GM18951 (cell line): ENCODE measurements around the gene HPS5.

Experiments
- POLR2A ChIP-seq: IDR thresholded peaks from 4 replicates; pipeline ENCODE4 v1.6.1; 2011; ENCODE audit warnings: mild to moderate bottlenecking; ENCODE audit not compliant: insufficient read length, insufficient read depth; ENCODE audit errors: extremely low read depth
- in situ Hi-C: fragments of 300-500 bp; cut with MboI; formaldehyde crosslinking; loops from one replicate; pipeline ENCODE4 v1.12.0; 2022; ENCODE audit warnings: low sequenced_read_pairs, mixed read lengths, inconsistent platforms; ENCODE audit not compliant: unreplicated experiment

Gene HPS5

DNA sequence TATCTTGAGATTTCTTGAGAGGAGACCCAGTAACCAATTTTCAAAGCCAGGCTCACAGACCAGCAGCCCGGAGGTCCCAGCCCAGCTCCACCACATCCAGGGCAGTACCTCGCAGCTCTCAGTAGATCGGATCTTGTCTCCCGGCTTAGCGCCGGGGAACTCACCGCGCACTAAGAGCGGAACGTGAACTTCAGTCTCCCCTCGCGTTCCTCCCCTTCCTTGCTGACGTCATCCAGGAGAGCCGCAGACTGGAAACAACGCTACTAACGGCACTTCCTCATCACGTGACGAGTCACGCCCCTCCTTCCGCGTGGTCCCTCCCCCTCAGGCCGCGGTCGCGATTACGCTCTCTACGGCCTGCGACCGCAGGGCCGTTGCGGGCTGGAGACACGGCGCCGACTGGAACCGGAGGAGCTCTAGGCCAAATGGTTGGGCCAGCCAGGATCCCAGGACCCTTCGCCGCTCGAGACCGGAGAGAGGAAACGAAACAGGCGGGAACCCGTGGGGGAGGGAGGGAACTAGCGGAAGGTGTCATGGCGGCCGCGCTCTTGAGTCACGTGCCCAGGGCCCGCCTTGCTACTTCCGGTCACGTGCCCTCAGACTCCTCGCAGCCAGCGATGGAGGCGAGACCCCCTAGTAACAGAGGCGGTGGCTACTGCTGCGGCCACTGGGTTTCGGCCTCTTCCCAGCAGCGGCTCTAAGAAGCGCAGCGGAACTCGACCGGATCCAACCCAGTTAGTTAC, at the start of gene HPS5, which contains the start of gene GTF2H1:
Gene HPS5, minus strand, starts transcription at position 172 of the 743 bp plus-strand sequence. CDS start 4,282 bp downstream, outside the sequence.
Gene GTF2H1, plus strand, starts transcription at position 599 of the 743 bp plus-strand sequence. CDS start 10,508 bp downstream, outside the sequence.
- TF ChIP-seq POLR2A, result peak; percentile 98
- in situ Hi-C loops, result no loop called here

- in situ Hi-C loops, result no loop called here
- TF ChIP-seq POLR2A, result no peak
Observed at GRCh38 chr11:18371279-18371678, 49.3 kb upstream of the HPS5 start.

DNA sequence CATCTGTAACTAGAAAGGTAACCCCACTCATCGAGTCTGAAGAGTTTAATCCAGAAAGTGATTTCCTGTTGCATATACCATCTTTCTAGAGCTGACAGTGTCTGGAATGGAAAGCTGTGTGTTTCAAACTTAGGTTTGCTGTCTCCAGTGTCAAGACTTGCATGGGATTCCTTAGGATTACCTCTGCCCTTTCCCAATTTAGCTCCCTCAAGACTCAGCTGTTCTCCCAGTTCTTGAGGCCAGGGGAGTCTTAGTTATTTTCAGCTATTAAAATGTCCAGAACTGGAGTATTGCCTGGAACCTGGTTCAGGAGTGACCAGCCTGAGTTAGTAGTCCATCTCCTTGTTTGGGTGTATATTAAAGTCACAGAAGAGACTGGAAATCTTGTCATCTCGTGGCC, 47.5 kb upstream of the HPS5 start:
- in situ Hi-C loops, result no loop called here
- TF ChIP-seq POLR2A, result no peak

- no peak for TF ChIP-seq POLR2A
- in situ Hi-C loops, result no loop called here
Observed at GRCh38 chr11:18368221-18368620, 46.3 kb upstream of the HPS5 start.

DNA sequence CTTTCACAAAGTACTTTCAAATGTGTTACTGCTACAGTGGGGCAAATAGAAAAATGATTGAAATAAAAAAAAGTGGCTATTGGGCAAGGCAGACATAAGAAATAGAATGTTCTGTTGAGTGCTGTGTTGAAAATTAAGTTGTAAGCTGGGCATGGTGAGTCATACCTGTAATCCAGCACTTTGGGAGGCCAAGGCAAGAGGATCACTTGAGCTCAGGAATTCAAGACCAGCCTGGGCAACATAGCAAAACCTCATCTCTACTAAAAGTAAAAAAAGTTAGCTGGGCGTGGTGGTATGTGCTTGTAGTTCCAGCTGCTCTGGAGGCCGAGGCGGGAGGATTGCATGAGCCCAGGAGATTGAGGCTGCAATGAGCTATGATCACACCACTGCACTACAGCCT, 45.5 kb upstream of the HPS5 start:
- TF ChIP-seq POLR2A, result no peak
- in situ Hi-C loops, result no loop called here

DNA sequence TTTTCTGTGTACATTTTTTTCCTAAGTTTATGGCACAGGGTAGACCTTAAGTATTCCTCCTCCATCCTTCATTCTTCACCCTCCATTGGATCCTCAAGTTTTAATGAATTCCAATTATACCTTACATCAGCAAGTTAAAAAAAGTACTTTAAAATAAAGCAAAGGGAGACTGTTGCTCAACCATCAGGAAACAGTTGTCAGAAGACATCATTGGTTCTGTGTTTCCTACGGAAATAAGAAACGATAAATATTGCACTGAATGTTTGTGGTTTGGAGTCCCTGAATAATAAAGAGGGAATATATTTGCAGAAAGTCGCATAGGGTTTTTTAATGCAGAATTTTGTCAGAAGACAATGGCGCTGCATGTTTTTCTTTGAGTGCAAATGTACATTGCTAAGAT, 44.3 kb upstream of the HPS5 start:
- in situ Hi-C loops, result no loop called here
- TF ChIP-seq POLR2A, result no peak

DNA sequence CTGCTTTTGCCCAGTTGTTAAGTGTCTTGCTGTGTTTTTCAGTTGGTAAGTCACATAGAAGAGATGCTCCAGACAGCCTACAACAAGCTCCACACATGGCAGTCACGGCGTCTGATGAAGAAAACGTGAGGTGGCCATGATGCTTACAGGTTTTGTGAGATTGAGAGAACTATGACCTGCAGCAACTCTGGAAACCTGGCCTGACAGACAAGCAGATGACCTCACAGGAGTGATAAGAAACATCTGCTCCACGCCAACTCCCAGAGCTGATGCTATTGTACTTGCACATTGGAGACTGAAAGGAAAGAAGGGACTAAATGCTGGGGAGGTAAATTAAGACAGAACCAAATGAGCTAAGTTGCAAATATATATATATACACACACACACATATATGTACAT, 43.8 kb upstream of the HPS5 start:
- no peak for TF ChIP-seq POLR2A
- in situ Hi-C loops, result no loop called here

- TF ChIP-seq POLR2A, result no peak
- in situ Hi-C loops, result no loop called here
Observed at GRCh38 chr11:18364495-18365073, 42.6 kb upstream of the HPS5 start.

GRCh38 chr11:18361154-18361553, 39.2 kb upstream of the HPS5 start:
- TF ChIP-seq POLR2A, result no peak
- in situ Hi-C loops, result no loop called here

- in situ Hi-C loops, result no loop called here
- no peak for TF ChIP-seq POLR2A
Observed at GRCh38 chr11:18358646-18359045, 36.7 kb upstream of the HPS5 start.

DNA sequence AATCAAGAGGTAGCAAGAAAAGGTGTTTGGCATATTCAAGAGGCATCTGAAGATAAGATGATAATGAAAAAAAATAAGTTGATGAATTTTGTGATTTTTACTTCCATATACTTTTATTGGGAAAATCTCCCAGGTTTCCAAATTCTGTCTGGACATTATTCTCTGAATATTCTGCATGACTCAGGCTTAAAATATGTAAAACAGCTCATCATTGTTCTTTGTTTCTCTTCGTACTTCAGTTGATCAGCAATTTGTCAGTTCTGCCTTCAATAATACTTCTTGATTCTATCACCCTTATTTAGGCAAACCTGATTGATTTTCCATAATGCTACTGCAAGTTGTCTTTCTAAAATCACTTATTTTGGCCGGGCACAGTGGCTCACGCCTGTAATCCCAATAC, 30.6 kb upstream of the HPS5 start:
- in situ Hi-C loops, result no loop called here
- TF ChIP-seq POLR2A, result no peak

GRCh38 chr11:18347471-18348125, 25.7 kb upstream of the HPS5 start:
- in situ Hi-C loops, result no loop called here
- TF ChIP-seq POLR2A, result no peak

- TF ChIP-seq POLR2A, result no peak
- in situ Hi-C loops, result no loop called here
Observed at GRCh38 chr11:18332891-18333290, 11.0 kb upstream of the HPS5 start.

GRCh38 chr11:18332302-18332701, 10.4 kb upstream of the HPS5 start:
- no peak for TF ChIP-seq POLR2A
- in situ Hi-C loops, result no loop called here

- in situ Hi-C loops, result no loop called here
- TF ChIP-seq POLR2A, result no peak
Observed at GRCh38 chr11:18330921-18331320, 9.0 kb upstream of the HPS5 start.
